Gastrocnemius medialis (tissue), 4 donors: ENCODE results near the gene PPIL6. TPM values are rescaled to one million over a fixed set of nuclear protein-coding genes. Genes with fewer than 3 reads are reported as not detected.

Experiments
- ATAC-seq, 2 donors: fragments of 150-250 bp; one replicate each; pipeline ENCODE4 v1.9.1; 2016
- DNase-seq, 2 donors: peaks; one replicate each; pipeline ENCODE4 v3.0.0-alpha.2; 2019
- H3K27ac ChIP-seq, 4 donors: fragments of 200-600 bp; sonication (generic); 1 replicate in 1 of 4; 2 replicates in 3 of 4; pipeline ENCODE4 v1.5.1; 2016 to 2018; ENCODE audit warnings: mild to moderate bottlenecking in 2 of 4, moderate library complexity in 1 of 4
- H3K27me3 ChIP-seq, 3 donors: fragments of 200-600 bp; sonication (generic) in 2 of 3; 1 replicate in 1 of 3; 2 replicates in 2 of 3; pipeline versions ENCODE4 v1.5.1 to v1.6.0; 2016 to 2019; ENCODE audit warnings: mild to moderate bottlenecking in 1 of 3, moderate library complexity in 1 of 3
- H3K36me3 ChIP-seq, 2 donors: fragments of 200-600 bp; sonication (generic) in 1 of 2; one replicate each; pipeline ENCODE4 v1.5.1; 2017 to 2018
- H3K4me1 ChIP-seq, 2 donors: fragments of 200-600 bp; sonication (generic) in 1 of 2; one replicate each; pipeline ENCODE4 v1.5.1; 2016 to 2017; ENCODE audit warnings: mild to moderate bottlenecking in 2 of 2
- H3K4me3 ChIP-seq, 4 donors: fragments of 200-600 bp; sonication (generic) in 3 of 4; 1 replicate in 1 of 4; 2 replicates in 3 of 4; pipeline ENCODE4 v1.5.1; 2016 to 2019; ENCODE audit warnings: mild to moderate bottlenecking in 2 of 4
- H3K9me3 ChIP-seq, 3 donors: fragments of 200-600 bp; sonication (generic) in 2 of 3; 1 replicate in 1 of 3; 2 replicates in 2 of 3; pipeline ENCODE4 v1.5.1; 2016 to 2019
- POLR2A ChIP-seq, 2 donors: fragments of 450-650 bp; IDR thresholded peaks; one replicate each; pipeline ENCODE4 v1.6.1; 2017; ENCODE audit warnings: antibody characterized with exemption in 2 of 2, mild to moderate bottlenecking in 2 of 2, moderate library complexity in 2 of 2
- in situ Hi-C, 4 donors: fragments of 200-750 bp; cut with MboI; loops; one replicate each; pipeline versions ENCODE4 v1.15.0 to v1.8.0; 2017; ENCODE audit warnings: low sequenced_read_pairs in 4 of 4
- intact Hi-C: fragments of 100-400 bp; cut with DNase I; formaldehyde crosslinking; loops from one replicate; pipeline ENCODE4 v1.15.1; 2023; ENCODE audit warnings: low total_unique reads
- total RNA-seq, 4 donors: library from RNA; depleted of rRNA; stranded (reverse); fragments of >200 nt; gene quantifications; one replicate each; pipeline versions ENCODE4 v1.1.0 to v1.2.3, GENCODE V29; 2016
- TF ChIP-seq, protein P1 (sequence below), 5 experiments: fragments of 450-650 bp in 3 of 5; fragments of 200-600 bp in 2 of 5; sonication (generic) in 2 of 5; IDR thresholded peaks in 4 of 5; conservative IDR thresholded peaks in 1 of 5; 1 replicate in 4 of 5; 2 replicates in 1 of 5; pipeline ENCODE4 v1.5.1; 2016 to 2019; ENCODE audit warnings: antibody characterized with exemption in 5 of 5, mild to moderate bottlenecking in 3 of 5, moderate library complexity in 3 of 5

The PPIL6 gene
- total RNA-seq, 4 donors from 2014 or later = 0.64 to 2.9 (median 1.3) TPM

DNA sequence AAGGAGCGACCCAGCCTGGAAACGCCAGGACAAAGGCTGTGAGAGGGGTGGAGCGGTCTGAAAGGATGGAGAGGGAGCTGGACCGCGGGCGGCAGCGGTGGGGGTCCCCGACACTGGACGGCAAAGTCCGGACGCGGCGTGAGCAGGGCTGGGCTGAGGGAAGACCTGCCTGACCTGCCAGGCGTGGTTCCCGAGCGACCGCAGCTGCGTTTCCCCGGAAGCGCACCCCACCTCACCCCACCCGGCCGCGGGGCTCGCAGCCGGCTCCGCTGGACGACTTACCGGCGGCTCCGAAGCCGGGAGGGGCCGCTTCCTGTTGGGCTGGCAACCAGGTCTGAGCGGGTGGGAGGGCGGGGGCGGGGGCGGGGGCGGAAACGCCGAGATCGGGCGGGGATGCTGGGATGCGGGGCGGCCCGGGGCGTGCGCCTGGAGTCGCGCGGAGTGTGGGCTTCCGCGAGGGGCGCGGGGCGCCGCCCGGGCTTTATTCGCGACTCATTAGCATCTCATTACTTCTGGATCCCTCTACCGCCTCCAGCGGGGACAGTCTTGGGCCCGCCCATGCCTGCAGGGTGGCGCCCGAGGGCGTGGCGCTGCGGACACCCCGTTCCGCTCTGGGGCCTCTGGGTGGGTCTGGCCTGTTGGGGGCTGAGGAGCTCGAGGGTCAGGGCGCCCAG, 15.1 kb upstream of the PPIL6 start, which contains the start of gene MICAL1:
Gene MICAL1, minus strand, starts transcription at position 336 of the 674 bp plus-strand sequence. CDS start 1,576 bp downstream, outside the sequence.
- H3K9me3 ChIP-seq = no peaks in the 10 kb centered on the region
- peaks cover 18 to 34% of the 10 kb centered on the region in 2 donors for H3K4me1 ChIP-seq
- in situ Hi-C loops (no loop called here), intact Hi-C loops (loop anchor here (2.0 to 10.0 kb wide), 4 partner anchors 27 to 901 kb away; partner anchors contain the start of genes AK9, CD164, FIG4 and ZBTB24)
- TF ChIP-seq POLR2A (IDR thresholded peaks at IDR 0.05) = peak; percentile 14 to 25
- TF ChIP-seq, protein P1, sequence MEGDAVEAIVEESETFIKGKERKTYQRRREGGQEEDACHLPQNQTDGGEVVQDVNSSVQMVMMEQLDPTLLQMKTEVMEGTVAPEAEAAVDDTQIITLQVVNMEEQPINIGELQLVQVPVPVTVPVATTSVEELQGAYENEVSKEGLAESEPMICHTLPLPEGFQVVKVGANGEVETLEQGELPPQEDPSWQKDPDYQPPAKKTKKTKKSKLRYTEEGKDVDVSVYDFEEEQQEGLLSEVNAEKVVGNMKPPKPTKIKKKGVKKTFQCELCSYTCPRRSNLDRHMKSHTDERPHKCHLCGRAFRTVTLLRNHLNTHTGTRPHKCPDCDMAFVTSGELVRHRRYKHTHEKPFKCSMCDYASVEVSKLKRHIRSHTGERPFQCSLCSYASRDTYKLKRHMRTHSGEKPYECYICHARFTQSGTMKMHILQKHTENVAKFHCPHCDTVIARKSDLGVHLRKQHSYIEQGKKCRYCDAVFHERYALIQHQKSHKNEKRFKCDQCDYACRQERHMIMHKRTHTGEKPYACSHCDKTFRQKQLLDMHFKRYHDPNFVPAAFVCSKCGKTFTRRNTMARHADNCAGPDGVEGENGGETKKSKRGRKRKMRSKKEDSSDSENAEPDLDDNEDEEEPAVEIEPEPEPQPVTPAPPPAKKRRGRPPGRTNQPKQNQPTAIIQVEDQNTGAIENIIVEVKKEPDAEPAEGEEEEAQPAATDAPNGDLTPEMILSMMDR (IDR thresholded peaks at IDR 0.05 in 4 of 5, conservative IDR thresholded peaks at IDR 0.05 in 1 of 5) = peak in 3 of 5 experiments; percentile 14 to 58 (median 55)
- H3K4me3 ChIP-seq = peak within 1 kb of the TSS; percentile 67 to 94 (median 80)
- no peaks in the 10 kb centered on the region for H3K27me3 ChIP-seq
- peak within 1 kb of the TSS; percentile 61 to 74 (median 72) for H3K27ac ChIP-seq
- peak; percentile 39 to 60 for DNase-seq
- H3K36me3 ChIP-seq = no peaks in the 10 kb centered on the region
- ATAC-seq = peak; percentile 56 to 62

DNA sequence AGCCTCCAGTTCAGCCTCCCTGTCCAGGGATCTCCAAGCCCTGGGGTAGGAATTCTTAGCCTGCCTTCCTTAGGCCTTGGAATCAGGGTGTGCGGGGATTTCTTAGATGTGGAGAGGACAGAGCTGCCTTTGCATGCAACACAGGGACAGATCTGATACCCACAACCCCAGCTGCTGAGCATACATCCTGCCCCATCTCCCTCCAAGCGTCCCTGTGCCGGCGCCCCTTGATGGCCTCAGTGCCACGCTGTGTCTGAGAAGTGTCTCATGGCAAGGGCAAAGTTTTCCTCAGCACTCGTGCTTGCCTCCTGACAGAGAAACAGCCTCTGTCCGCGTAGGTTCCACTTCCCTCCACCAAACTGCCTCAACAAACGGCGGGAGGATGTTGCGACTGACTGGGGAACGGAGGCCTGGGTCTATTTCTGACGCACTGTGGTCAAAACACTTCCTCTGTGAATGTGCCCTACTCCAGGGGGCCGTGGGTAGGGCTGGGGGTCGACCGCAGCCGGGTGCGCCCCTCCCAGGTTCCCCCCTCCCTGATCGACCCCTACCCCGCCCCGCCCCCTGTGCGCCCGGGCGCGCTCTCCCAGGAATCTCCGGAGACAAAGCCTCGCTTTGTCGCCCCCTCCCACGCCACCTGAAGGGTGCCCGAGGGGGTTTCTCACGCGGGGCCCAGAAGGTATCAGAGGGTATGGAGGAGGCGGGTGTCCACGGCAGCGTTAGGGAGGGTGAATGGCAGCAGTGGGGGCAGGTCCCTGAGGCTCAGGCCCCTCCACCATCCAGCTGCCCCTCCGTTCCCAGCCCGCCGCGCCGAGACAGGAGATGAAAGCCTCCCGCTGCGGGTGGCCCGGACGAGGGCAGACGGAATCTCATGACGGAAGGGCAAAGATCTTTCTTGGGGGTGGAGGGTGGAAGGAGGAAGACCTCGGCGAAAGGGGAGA, 14.3 kb upstream of the PPIL6 start:
- ATAC-seq = peak in 1 of 2 donors; percentile 5
- Histone ChIP-seq H3K27me3 (no peaks in the 10 kb centered on the region), H3K36me3 (no peaks in the 10 kb centered on the region), H3K4me1 (peaks cover 18 to 34% of the 10 kb centered on the region in 2 donors), H3K27ac (peak overlapping the region; percentile 61 to 74 (median 72)), H3K4me3 (peak overlapping the region; percentile 67 to 94 (median 80)), H3K9me3 (no peaks in the 10 kb centered on the region)
- intact Hi-C loops (loop anchor here (5.0 to 10.0 kb wide), 3 partner anchors 72 to 900 kb away; partner anchors contain the start of genes AK9, CD164 and FIG4), in situ Hi-C loops (no loop called here)
- DNase-seq = no peak
- peak in 1 of 2 donors; percentile 8 for TF ChIP-seq POLR2A (IDR thresholded peaks at IDR 0.05)
- TF ChIP-seq, protein P1 (IDR thresholded peaks at IDR 0.05 in 4 of 5, conservative IDR thresholded peaks at IDR 0.05 in 1 of 5) = no peak

DNA sequence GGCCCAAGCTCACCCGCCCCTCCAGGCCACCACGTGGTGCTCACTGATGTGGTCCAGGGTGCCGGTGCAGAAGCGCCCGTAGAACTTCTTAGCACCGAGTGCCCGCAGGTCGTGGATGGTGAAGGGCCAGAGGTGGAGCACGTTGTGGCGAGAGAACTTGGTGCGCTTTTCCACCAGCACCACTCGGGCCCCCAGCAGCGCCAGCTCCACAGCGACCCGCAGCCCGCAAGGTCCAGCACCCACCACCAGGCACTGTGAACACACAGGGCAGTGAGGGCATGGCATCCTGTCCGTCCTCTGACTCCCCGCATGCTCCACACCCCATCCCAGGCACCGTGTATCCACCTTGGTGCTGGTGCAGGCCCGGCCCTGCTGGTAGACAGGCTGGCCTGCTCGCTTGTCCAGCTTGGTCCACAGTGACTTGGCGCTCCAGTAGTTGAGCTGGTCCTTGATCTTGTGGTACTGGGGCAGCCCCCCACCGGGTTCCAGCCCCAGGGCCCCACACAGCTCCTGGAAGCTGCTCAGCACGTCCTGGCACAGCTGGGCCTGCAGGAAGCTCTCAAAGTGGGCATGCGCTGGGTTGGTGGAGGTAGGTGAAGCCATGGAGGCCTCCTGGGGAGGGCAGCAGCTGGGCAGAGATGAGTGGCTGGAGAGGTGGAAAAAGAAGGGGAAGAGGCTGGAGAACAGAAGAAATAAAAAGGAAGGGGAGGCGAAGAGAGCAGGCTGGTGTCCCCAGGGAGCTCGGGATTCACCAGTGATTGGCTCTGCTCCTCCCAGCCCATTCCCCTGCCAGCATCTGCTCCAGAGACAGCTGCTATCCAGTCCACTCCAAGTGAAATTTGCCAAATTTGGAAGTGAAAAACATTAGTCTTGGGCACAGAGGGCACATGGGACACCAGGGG, 13.4 kb upstream of the PPIL6 start:
- in situ Hi-C loops = no loop called here
- intact Hi-C loops = loop anchor here (10.0 kb wide), 2 partner anchors 241 to 899 kb away; partner anchors contain the start of genes AK9 and FIG4
- H3K4me1 ChIP-seq = peaks cover 18 to 34% of the 10 kb centered on the region in 2 donors
- H3K36me3 ChIP-seq = no peaks in the 10 kb centered on the region
- H3K27ac ChIP-seq = peak overlapping the region; percentile 61 to 74 (median 72)
- DNase-seq (no peak), ATAC-seq (no peak)
- peak overlapping the region; percentile 67 to 94 (median 80) for H3K4me3 ChIP-seq
- TF ChIP-seq, protein P1 (IDR thresholded peaks at IDR 0.05 in 4 of 5, conservative IDR thresholded peaks at IDR 0.05 in 1 of 5) = no peak
- TF ChIP-seq POLR2A (IDR thresholded peaks at IDR 0.05) = no peak
- no peaks in the 10 kb centered on the region for H3K9me3 ChIP-seq
- no peaks in the 10 kb centered on the region for H3K27me3 ChIP-seq

DNA sequence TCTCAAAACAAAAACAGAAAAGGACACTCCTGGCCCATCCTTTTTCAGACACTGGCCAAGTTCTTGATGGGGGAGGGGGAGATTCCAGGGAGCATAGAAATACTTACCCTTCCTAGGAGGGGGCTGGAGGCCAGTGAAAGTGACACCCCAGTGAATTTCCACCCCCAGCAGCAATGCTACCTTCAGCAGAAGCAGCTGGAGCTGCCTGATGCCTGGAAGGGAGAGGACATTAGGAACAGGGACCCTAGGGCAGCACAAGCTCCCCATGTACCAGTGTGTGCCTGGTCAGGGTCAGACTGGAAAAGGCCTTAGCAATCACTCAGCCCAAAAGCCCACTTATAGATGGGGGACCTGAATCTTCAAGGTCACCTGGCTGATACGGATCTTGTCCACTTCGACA, 12.7 kb upstream of the PPIL6 start:
- Histone ChIP-seq H3K27me3 (no peaks in the 10 kb centered on the region), H3K9me3 (no peaks in the 10 kb centered on the region), H3K4me3 (no peak overlapping the region), H3K4me1 (peaks cover 18 to 33% of the 10 kb centered on the region in 2 donors), H3K27ac (no peak overlapping the region), H3K36me3 (no peaks in the 10 kb centered on the region)
- DNase-seq (no peak), ATAC-seq (no peak)
- in situ Hi-C loops (no loop called here), intact Hi-C loops (loop anchor here (10.0 kb wide), 2 partner anchors 242 to 898 kb away; partner anchors contain the start of genes AK9 and FIG4)
- TF ChIP-seq, protein P1 (IDR thresholded peaks at IDR 0.05 in 4 of 5, conservative IDR thresholded peaks at IDR 0.05 in 1 of 5) = no peak
- TF ChIP-seq POLR2A (IDR thresholded peaks at IDR 0.05) = no peak
